GM23338 (cell line): Measurements from ENCODE around the gene SLC35F4. TPM values are rescaled to one million over a fixed set of nuclear protein-coding genes. Genes with fewer than 3 reads are reported as not detected.

Source experiments
- ATAC-seq: fragments of 200-7000 bp; cut with Tn5 transposase; 3 replicates; pipeline ENCODE4 v1.9.1; 2020
- DNase-seq: peaks from one replicate; pipeline ENCODE4 v3.0.0-alpha.2; 2015; ENCODE audit warnings: low spot score
- H2AFZ ChIP-seq: fragments of 200-600 bp; sonication (generic); 2 replicates; pipeline ENCODE4 v1.8.0; 2016; ENCODE audit warnings: antibody characterized with exemption, mild to moderate bottlenecking, moderate library complexity
- H3F3A ChIP-seq: fragments of 200-600 bp; sonication (generic); replicated peaks from 2 replicates; pipeline ENCODE4 v1.8.0; 2017; ENCODE audit warnings: antibody characterized with exemption, mixed run types, low read depth
- H3K27ac ChIP-seq: fragments of 200-600 bp; sonication (generic); 2 replicates; pipeline ENCODE4 v1.6.1; 2016; ENCODE audit warnings: low read depth
- H3K27me3 ChIP-seq: fragments of 200-600 bp; sonication (generic); 2 replicates; pipeline ENCODE4 v1.8.0; 2016; ENCODE audit warnings: mild to moderate bottlenecking, mixed run types, moderate library complexity; ENCODE audit not compliant: insufficient read depth
- H3K36me3 ChIP-seq: fragments of 200-600 bp; sonication (generic); 2 replicates; pipeline ENCODE4 v1.8.0; 2016; ENCODE audit warnings: mild to moderate bottlenecking; ENCODE audit not compliant: insufficient read depth
- H3K4me1 ChIP-seq: fragments of 200-600 bp; sonication (generic); 2 replicates; pipeline ENCODE4 v1.8.0; 2016; ENCODE audit warnings: mild to moderate bottlenecking, moderate library complexity; ENCODE audit not compliant: insufficient read depth
- H3K4me2 ChIP-seq: fragments of 200-600 bp; sonication (generic); 2 replicates; pipeline ENCODE4 v1.7.1; 2017; ENCODE audit warnings: mixed run types
- H3K4me3 ChIP-seq: fragments of 200-600 bp; sonication (generic); 2 replicates; pipeline ENCODE4 v1.6.1; 2016; ENCODE audit warnings: mixed run types
- H3K79me2 ChIP-seq: fragments of 200-600 bp; sonication (generic); replicated peaks from 2 replicates; pipeline ENCODE4 v1.8.0; 2017; ENCODE audit warnings: mild to moderate bottlenecking; ENCODE audit not compliant: insufficient read depth
- H3K9me2 ChIP-seq: fragments of 200-600 bp; sonication (generic); 2 replicates; pipeline ENCODE4 v1.8.0; 2017; ENCODE audit not compliant: insufficient read depth
- H4K20me1 ChIP-seq: fragments of 200-600 bp; sonication (generic); replicated peaks from 2 replicates; pipeline ENCODE4 v1.8.0; 2017; ENCODE audit warnings: mild to moderate bottlenecking; ENCODE audit not compliant: insufficient read depth
- H3K27ac Mint-ChIP-seq: 2 replicates; pipeline ENCODE4 v1.8.0; 2020; ENCODE audit warnings: inconsistent platforms, mild to moderate bottlenecking, moderate library complexity, mixed read lengths
- H3K27me3 Mint-ChIP-seq: 3 replicates; pipeline ENCODE4 v1.8.0; 2022; ENCODE audit warnings: low read depth, mild to moderate bottlenecking, moderate library complexity, mixed read lengths, inconsistent platforms; ENCODE audit not compliant: insufficient read depth, poor library complexity
- H3K36me3 Mint-ChIP-seq: 3 replicates; pipeline ENCODE4 v1.8.0; 2021; ENCODE audit warnings: low read depth, mild to moderate bottlenecking, inconsistent platforms, moderate library complexity, mixed read lengths
- H3K4me1 Mint-ChIP-seq: 3 replicates; pipeline ENCODE4 v1.8.0; 2020; ENCODE audit warnings: mild to moderate bottlenecking, inconsistent platforms, mixed read lengths
- H3K4me3 Mint-ChIP-seq: 3 replicates; pipeline ENCODE4 v1.8.0; 2021; ENCODE audit warnings: moderate library complexity, mild to moderate bottlenecking, inconsistent platforms, mixed read lengths
- H3K9me3 Mint-ChIP-seq: 3 replicates; pipeline ENCODE4 v1.8.0; 2020; ENCODE audit warnings: moderate library complexity, mild to moderate bottlenecking, inconsistent platforms, mixed read lengths
- CREB1 ChIP-seq: fragments of 250-450 bp; sonication (Bioruptor Pico); IDR thresholded peaks from 2 replicates; pipeline ENCODE4 v1.5.0; 2020; ENCODE audit warnings: low read depth, mild to moderate bottlenecking, moderate library complexity
- ETS1 ChIP-seq: IDR thresholded peaks from 2 replicates; pipeline ENCODE4 v1.6.1; 2016; ENCODE audit warnings: antibody characterized with exemption
- EZH2 ChIP-seq: fragments of 200-600 bp; sonication (generic); IDR thresholded peaks from one replicate; pipeline ENCODE4 v1.8.0; 2017; ENCODE audit warnings: antibody characterized with exemption, mild to moderate bottlenecking, low read depth; ENCODE audit not compliant: unreplicated experiment
- EZH2phosphoT487 ChIP-seq: fragments of 200-600 bp; sonication (generic); IDR thresholded peaks from one replicate; pipeline ENCODE4 v1.8.1; 2018; ENCODE audit warnings: antibody characterized with exemption; ENCODE audit not compliant: unreplicated experiment
- JUNB ChIP-seq: IDR thresholded peaks from one replicate; pipeline ENCODE4 v1.6.1; 2016; ENCODE audit warnings: antibody characterized with exemption; ENCODE audit not compliant: unreplicated experiment
- NANOG ChIP-seq: IDR thresholded peaks from 2 replicates; pipeline ENCODE4 v1.6.1; 2016; ENCODE audit warnings: antibody characterized with exemption, borderline replicate concordance
- POLR2AphosphoS5 ChIP-seq: IDR thresholded peaks from 2 replicates; pipeline ENCODE4 v1.6.1; 2016; ENCODE audit warnings: antibody characterized with exemption, low read depth
- STAT1 ChIP-seq: IDR thresholded peaks from one replicate; pipeline ENCODE4 v1.6.1; 2016; ENCODE audit warnings: antibody characterized with exemption; ENCODE audit not compliant: unreplicated experiment
- ZNF114 ChIP-seq: fragments of 250-450 bp; sonication (Bioruptor Pico); IDR thresholded peaks from 2 replicates; pipeline ENCODE4 v1.5.0; 2020; ENCODE audit warnings: mild to moderate bottlenecking, moderate library complexity
- ZNF331 ChIP-seq: fragments of 250-450 bp; sonication (Bioruptor Pico); IDR thresholded peaks from 2 replicates; pipeline ENCODE4 v1.5.0; 2020; ENCODE audit warnings: low read depth, mild to moderate bottlenecking, moderate library complexity
- polyA plus RNA-seq: library from polyadenylated mRNA; unstranded; fragments of >200 nt; fragmentation: Nextera tagmentation; extraction: Ambion mirVana; gene quantifications from 2 replicates; pipeline ENCODE4 v1.2.1, GENCODE V29; 2016
- total RNA-seq: library from RNA; depleted of rRNA; stranded (reverse); fragments of >200 nt; shearing (Covaris generic); gene quantifications from 2 replicates; pipeline ENCODE4 v1.2.3, GENCODE V29; 2014
- TF ChIP-seq, protein P1 (sequence below), 2 experiments: fragments of 200-600 bp in 1 of 2; sonication (generic) in 1 of 2; conservative IDR thresholded peaks; 2 replicates each; pipeline versions ENCODE4 v1.5.1 to v1.6.1; 2016 to 2017; ENCODE audit warnings: antibody characterized with exemption in 2 of 2, low read depth in 2 of 2, mild to moderate bottlenecking in 2 of 2, moderate library complexity in 1 of 2
- TF ChIP-seq, protein P2 (sequence below): IDR thresholded peaks from one replicate; pipeline ENCODE4 v1.6.1; 2018; ENCODE audit warnings: antibody characterized with exemption; ENCODE audit not compliant: unreplicated experiment
- TF ChIP-seq, protein P3 (sequence below): fragments of 250-450 bp; sonication (Bioruptor Pico); IDR thresholded peaks from 2 replicates; pipeline ENCODE4 v1.5.0; 2020; ENCODE audit warnings: mild to moderate bottlenecking, moderate library complexity

SLC35F4 gene
- total and polyA plus RNA-seq, 2 experiments from 2014 or later = 0.10 TPM; not detected in 1

DNA sequence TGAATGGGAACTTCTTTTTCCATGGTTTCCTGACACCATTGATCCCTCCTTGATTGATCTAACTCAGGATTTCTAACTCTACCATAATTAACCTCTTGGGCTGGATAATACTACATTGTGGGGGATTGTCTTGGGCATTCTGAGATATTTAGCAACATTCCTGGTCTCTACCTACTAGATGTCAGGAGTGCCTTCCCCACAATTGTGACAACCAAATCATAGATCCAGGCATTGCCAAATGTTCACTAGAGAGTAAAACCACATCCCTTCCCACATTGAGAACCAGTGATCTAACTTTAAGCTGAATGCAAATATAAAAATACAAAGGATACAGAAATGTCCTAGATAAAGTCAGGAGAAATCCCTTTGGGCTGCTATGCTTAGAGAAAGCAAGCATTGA lies 335.3 kb downstream of the SLC35F4 start:
- Histone ChIP-seq H3K36me3 (no peaks in the 10 kb centered on the region), H4K20me1 (no peaks in the 10 kb centered on the region), H3K27ac (no peak overlapping the region), H3K9me2 (0 out of 2 replicates have a peak, but pooled peaks cover 3% of the 10 kb centered on the region), H3K27me3 (no peaks in the 10 kb centered on the region), H2AFZ (no peak overlapping the region), H3K4me3 (no peak overlapping the region), H3K79me2 (no peaks in the 10 kb centered on the region), H3F3A (no peaks in the 10 kb centered on the region), H3K4me1 (no peaks in the 10 kb centered on the region), H3K4me2 (no peak overlapping the region)
- no peak overlapping the region for H3K27ac Mint-ChIP-seq
- H3K36me3 Mint-ChIP-seq = no peaks in the 10 kb centered on the region
- no peaks in the 10 kb centered on the region for H3K4me1 Mint-ChIP-seq
- ATAC-seq = no peak
- no peak for TF ChIP-seq POLR2AphosphoS5
- no peak for TF ChIP-seq EZH2phosphoT487
- no peak for TF ChIP-seq ZNF114 (CRISPR knock-in tag)
- TF ChIP-seq, protein P1, sequence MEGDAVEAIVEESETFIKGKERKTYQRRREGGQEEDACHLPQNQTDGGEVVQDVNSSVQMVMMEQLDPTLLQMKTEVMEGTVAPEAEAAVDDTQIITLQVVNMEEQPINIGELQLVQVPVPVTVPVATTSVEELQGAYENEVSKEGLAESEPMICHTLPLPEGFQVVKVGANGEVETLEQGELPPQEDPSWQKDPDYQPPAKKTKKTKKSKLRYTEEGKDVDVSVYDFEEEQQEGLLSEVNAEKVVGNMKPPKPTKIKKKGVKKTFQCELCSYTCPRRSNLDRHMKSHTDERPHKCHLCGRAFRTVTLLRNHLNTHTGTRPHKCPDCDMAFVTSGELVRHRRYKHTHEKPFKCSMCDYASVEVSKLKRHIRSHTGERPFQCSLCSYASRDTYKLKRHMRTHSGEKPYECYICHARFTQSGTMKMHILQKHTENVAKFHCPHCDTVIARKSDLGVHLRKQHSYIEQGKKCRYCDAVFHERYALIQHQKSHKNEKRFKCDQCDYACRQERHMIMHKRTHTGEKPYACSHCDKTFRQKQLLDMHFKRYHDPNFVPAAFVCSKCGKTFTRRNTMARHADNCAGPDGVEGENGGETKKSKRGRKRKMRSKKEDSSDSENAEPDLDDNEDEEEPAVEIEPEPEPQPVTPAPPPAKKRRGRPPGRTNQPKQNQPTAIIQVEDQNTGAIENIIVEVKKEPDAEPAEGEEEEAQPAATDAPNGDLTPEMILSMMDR (conservative IDR thresholded peaks at IDR 0.05; ENCODE audit: low read depth in 2 of 2) = no peak
- TF ChIP-seq, protein P2, sequence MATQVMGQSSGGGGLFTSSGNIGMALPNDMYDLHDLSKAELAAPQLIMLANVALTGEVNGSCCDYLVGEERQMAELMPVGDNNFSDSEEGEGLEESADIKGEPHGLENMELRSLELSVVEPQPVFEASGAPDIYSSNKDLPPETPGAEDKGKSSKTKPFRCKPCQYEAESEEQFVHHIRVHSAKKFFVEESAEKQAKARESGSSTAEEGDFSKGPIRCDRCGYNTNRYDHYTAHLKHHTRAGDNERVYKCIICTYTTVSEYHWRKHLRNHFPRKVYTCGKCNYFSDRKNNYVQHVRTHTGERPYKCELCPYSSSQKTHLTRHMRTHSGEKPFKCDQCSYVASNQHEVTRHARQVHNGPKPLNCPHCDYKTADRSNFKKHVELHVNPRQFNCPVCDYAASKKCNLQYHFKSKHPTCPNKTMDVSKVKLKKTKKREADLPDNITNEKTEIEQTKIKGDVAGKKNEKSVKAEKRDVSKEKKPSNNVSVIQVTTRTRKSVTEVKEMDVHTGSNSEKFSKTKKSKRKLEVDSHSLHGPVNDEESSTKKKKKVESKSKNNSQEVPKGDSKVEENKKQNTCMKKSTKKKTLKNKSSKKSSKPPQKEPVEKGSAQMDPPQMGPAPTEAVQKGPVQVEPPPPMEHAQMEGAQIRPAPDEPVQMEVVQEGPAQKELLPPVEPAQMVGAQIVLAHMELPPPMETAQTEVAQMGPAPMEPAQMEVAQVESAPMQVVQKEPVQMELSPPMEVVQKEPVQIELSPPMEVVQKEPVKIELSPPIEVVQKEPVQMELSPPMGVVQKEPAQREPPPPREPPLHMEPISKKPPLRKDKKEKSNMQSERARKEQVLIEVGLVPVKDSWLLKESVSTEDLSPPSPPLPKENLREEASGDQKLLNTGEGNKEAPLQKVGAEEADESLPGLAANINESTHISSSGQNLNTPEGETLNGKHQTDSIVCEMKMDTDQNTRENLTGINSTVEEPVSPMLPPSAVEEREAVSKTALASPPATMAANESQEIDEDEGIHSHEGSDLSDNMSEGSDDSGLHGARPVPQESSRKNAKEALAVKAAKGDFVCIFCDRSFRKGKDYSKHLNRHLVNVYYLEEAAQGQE = no peak
- no peak for TF ChIP-seq ETS1
- no peak for TF ChIP-seq STAT1
- no peak for TF ChIP-seq NANOG
- TF ChIP-seq, protein P3, sequence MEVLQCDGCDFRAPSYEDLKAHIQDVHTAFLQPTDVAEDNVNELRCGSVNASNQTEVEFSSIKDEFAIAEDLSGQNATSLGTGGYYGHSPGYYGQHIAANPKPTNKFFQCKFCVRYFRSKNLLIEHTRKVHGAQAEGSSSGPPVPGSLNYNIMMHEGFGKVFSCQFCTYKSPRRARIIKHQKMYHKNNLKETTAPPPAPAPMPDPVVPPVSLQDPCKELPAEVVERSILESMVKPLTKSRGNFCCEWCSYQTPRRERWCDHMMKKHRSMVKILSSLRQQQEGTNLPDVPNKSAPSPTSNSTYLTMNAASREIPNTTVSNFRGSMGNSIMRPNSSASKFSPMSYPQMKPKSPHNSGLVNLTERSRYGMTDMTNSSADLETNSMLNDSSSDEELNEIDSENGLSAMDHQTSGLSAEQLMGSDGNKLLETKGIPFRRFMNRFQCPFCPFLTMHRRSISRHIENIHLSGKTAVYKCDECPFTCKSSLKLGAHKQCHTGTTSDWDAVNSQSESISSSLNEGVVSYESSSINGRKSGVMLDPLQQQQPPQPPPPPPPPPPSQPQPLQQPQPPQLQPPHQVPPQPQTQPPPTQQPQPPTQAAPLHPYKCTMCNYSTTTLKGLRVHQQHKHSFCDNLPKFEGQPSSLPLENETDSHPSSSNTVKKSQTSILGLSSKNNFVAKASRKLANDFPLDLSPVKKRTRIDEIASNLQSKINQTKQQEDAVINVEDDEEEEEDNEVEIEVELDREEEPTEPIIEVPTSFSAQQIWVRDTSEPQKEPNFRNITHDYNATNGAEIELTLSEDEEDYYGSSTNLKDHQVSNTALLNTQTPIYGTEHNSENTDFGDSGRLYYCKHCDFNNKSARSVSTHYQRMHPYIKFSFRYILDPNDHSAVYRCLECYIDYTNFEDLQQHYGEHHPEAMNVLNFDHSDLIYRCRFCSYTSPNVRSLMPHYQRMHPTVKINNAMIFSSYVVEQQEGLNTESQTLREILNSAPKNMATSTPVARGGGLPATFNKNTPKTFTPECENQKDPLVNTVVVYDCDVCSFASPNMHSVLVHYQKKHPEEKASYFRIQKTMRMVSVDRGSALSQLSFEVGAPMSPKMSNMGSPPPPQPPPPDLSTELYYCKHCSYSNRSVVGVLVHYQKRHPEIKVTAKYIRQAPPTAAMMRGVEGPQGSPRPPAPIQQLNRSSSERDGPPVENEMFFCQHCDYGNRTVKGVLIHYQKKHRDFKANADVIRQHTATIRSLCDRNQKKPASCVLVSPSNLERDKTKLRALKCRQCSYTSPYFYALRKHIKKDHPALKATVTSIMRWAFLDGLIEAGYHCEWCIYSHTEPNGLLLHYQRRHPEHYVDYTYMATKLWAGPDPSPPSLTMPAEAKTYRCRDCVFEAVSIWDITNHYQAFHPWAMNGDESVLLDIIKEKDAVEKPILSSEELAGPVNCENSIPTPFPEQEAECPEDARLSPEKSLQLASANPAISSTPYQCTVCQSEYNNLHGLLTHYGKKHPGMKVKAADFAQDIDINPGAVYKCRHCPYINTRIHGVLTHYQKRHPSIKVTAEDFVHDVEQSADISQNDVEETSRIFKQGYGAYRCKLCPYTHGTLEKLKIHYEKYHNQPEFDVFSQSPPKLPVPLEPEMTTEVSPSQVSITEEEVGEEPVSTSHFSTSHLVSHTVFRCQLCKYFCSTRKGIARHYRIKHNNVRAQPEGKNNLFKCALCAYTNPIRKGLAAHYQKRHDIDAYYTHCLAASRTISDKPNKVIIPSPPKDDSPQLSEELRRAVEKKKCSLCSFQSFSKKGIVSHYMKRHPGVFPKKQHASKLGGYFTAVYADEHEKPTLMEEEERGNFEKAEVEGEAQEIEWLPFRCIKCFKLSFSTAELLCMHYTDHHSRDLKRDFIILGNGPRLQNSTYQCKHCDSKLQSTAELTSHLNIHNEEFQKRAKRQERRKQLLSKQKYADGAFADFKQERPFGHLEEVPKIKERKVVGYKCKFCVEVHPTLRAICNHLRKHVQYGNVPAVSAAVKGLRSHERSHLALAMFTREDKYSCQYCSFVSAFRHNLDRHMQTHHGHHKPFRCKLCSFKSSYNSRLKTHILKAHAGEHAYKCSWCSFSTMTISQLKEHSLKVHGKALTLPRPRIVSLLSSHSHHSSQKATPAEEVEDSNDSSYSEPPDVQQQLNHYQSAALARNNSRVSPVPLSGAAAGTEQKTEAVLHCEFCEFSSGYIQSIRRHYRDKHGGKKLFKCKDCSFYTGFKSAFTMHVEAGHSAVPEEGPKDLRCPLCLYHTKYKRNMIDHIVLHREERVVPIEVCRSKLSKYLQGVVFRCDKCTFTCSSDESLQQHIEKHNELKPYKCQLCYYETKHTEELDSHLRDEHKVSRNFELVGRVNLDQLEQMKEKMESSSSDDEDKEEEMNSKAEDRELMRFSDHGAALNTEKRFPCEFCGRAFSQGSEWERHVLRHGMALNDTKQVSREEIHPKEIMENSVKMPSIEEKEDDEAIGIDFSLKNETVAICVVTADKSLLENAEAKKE (CRISPR knock-in tag) = no peak
- TF ChIP-seq CREB1 (CRISPR knock-in tag) = no peak
- no peak for TF ChIP-seq JUNB
- no peak for TF ChIP-seq ZNF331 (CRISPR knock-in tag)
- TF ChIP-seq EZH2 = no peak
- DNase-seq = no peak
- H3K27me3 Mint-ChIP-seq = no peaks in the 10 kb centered on the region
- H3K9me3 Mint-ChIP-seq = no peaks in the 10 kb centered on the region
- H3K4me3 Mint-ChIP-seq = no peak overlapping the region
